DLD1 (cell line): ENCODE data around the gene STAG3.
"Not testable (repeated sequence)": the region's sequence is repeated elsewhere in the genome, so short reads cannot be mapped to it uniquely, and the experiment has no call there.

ENCODE experiments used
- in situ Hi-C: cut with HindIII; loops from 2 replicates; pipeline ENCODE4 v1.10.0; 2017; ENCODE audit warnings: low sequenced_read_pairs

The STAG3 gene

DNA sequence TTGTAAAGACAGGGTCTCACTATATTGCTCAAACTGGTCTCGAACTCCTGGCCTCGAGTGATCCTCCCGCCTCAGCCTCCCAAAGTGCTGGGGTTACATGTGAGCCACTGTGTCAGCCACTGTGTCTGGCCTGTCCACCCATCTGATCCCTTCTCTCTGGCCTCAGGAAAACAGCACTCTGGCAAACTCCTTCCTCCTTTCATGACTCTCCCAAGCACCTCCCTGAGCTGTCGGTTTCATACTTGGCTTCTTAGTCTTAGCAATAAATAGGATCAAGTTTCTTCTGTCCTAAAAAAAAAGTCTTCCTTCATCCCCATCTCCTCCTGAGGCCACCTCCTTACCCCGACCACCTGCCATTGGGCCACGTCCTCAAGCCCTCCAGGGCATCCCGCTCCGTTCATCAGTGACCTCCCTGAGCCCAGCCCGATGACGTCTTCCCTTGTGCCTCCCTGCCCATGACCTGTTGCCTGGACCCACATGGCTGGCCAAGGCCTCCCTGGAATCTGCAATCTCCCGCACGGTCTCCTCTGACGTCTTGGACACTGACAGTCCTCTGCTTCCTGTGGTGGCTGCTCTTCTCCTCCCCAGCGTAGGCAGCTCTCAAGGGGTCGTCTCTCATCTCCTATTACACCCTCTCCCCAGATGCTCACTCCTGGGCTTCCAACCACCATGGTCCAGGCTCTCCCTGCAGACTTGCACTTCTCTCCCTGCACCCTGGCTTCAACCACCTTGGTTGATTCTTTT, 68.6 kb downstream of the STAG3 start:
- in situ Hi-C loops = not testable (repeated sequence)

DNA sequence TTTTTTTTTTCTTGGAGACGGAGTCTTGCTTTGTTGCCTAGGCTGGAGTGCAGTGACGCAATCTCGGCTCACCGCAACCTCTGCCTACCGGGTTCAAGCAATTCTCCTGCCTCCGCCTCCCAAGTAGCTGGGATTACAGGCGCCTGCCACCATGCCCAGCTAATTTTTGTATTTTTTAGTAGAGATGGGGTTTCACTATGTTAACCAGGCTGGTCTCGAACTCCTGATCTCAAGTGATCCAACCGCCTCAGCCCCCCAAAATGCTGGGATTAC, 69.1 kb downstream of the STAG3 start:
- in situ Hi-C loops = not testable (repeated sequence)

DNA sequence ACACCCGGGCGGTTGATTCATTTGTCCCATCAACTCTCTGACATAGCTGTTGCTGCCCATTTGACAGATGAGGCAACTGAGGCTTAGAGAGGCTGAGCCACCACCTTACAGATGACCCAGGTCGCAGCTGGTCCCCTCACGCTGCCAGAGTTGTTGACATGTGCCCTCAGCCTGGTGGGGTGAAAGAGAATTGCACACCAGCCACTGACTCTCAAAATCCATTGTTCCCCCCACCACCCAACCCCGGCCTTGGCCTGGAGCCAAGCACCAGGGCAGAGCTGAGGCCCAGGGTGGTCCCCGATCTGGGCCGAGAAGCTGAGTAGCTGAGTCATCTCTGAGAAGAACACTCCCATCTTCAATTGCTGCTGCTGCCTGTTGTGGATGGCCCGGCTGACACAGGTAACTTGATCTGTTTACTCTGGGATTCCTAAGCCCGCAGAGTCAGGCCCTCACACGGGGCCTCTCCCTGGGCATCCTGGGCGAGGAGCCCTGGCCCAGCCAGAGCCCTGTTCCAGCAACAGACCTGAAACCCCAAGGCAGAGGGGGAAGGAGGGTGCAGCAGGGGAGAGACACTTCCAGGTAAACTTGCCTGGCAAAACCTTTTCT, 69.5 kb downstream of the STAG3 start:
- in situ Hi-C loops = no loop called here

DNA sequence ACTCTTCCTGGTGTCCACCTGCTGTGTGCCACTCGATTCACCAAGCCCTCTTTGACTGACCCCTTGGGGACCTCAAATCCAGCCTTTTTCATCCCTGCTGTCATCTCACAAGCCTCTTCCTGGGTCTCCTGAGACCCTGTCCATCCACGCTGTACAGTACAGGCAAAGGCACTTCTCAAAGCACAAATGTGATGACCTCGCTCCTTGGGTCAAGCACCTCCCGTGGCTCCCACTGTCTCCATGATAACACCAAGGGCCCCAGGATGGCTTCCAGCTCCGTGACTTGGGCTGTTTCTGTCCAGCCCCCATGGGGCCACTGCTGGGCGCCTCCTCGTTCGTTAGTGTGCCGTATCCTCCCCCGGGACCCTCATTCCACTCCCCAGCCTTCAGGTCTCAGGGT, 70.8 kb downstream of the STAG3 start:
- in situ Hi-C loops = no loop called here

DNA sequence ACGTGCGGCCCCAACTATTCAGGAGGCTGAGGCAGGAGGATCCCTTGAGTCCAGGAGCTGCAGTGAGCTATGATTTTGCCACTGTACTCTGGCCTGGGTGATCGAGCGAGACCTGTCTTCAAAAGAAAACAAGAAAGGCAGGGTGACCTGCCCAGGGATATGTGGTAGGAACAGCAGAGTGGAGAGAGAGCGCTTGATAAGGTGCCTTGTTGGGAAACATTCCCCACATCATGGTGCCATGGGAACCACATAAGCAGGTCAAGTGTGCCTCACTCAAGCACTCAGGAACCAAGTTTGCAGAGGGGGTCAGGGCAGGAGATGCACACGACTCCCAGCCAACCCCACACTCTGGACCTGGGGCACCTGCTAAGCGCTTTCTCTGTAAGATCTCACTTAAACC, 79.3 kb downstream of the STAG3 start:
- in situ Hi-C loops = no loop called here

DNA sequence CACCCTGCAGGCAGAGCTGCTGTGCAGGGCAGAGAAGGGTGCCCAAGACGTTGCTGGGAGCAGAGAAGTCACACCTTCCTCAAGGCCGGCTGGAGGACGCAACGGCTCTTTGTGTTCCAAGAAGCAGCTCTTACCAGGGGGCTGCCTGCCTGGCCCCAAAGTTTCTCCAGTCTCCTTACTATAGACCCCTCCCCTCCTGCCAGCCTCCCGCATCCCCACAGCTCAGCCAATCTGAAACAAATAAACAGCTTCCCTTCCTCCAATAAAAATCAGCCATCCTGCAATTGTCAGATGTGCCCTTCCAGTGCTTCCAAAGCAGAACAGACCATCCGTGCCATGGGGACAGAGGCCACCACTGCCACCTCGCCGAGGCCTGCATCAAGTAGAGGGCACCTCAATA, 82.3 kb downstream of the STAG3 start:
- in situ Hi-C loops = not testable (repeated sequence)

DNA sequence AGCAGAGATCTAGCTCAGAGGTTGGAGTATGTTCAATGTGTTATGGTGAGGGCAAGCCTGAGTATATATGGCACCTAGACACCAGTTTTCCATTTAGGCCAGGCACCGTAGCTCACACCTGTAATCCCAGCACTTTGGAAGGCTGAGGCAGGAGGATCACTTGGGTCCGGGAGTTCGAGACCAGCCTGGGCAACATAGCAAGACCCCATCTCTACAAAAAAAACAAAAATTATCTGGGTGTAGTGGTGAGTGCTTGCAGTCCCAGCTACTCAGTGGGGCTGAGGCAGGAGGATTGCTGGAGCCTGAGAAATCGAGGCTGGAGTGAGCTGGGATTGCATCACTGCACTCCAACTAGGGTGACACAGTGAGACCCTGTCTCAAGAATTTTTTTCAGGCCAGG, 85.2 kb downstream of the STAG3 start:
- in situ Hi-C loops = not testable (repeated sequence)
